ENCODE measurements around the gene ATL3.

DNA sequence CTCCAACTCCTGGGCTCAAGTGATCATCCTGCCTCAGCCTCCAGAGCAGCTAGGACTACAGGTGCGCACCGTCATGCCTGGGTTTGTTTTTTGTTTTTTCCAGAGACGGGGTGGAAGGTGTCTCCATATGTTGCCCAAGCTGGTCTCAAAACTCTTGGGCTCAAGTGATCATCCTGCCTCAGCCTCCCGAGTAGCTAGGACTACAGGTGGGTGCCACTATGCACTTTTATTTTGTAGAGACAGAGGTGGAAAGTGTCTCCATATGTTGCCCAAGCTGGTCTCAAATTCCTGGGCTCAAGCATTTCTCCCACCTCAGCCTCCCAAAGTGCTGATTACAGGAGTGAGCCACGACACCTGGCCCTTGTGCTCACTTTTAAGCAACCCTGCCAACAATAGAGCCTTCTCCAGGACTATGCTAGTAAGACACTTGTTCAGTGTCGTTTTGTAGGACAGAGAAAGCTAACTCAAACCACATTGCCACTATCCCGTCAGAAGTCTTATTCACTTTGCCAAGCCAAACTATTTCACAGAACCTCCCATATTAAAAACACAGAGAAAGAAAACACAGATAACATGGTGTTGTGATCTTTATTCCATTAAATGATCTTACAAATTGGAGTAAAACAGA, 47.5 kb downstream of the ATL3 start:
- TF ChIP-seq POLR2A (IDR thresholded peaks at IDR 0.05), result no peak
- TF ChIP-seq, protein P1, sequence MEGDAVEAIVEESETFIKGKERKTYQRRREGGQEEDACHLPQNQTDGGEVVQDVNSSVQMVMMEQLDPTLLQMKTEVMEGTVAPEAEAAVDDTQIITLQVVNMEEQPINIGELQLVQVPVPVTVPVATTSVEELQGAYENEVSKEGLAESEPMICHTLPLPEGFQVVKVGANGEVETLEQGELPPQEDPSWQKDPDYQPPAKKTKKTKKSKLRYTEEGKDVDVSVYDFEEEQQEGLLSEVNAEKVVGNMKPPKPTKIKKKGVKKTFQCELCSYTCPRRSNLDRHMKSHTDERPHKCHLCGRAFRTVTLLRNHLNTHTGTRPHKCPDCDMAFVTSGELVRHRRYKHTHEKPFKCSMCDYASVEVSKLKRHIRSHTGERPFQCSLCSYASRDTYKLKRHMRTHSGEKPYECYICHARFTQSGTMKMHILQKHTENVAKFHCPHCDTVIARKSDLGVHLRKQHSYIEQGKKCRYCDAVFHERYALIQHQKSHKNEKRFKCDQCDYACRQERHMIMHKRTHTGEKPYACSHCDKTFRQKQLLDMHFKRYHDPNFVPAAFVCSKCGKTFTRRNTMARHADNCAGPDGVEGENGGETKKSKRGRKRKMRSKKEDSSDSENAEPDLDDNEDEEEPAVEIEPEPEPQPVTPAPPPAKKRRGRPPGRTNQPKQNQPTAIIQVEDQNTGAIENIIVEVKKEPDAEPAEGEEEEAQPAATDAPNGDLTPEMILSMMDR (IDR thresholded peaks at IDR 0.05), result no peak
